GM12878 (cell line): ENCODE results near the gene NPVF. TPM values are rescaled to one million over a fixed set of nuclear protein-coding genes. Genes with fewer than 3 reads are reported as not detected.

Experiments used
- ATAC-seq: fragments of 200-7000 bp; cut with Tn5 transposase; 3 replicates; pipeline ENCODE4 v1.9.1; 2020; ENCODE audit warnings: mild to moderate bottlenecking, moderate library complexity
- BruUV-seq: library from RNA; stranded (reverse); fragments of 400-500 nt; replicated peaks from 2 replicates; lab custom pipeline; 2021; lab: Mats Ljungman, UMichigan
- CTCF ChIA-PET: fragments of 300-600 bp; sonication (Branson Sonifier 250); formaldehyde crosslinking; extraction: SDS; loops from one replicate; lab custom pipeline; 2021; ENCODE audit warnings: inconsistent platforms; lab: Yijun Ruan, JAX
- POLR2A ChIA-PET: fragments of 350-600 bp; formaldehyde crosslinking; extraction: SDS; loops from one replicate; lab custom pipeline; 2021; ENCODE audit warnings: inconsistent platforms; lab: Charles Lee
- RAD21 ChIA-PET: fragments of 300-600 bp; sonication (Branson Sonifier 250); formaldehyde crosslinking; loops from one replicate; lab custom pipeline; 2023; ENCODE audit warnings: antibody characterized with exemption; ENCODE audit not compliant: unreplicated experiment; lab: Charles Lee
- SMC1A ChIA-PET: fragments of 300-600 bp; sonication (Branson Sonifier 250); formaldehyde crosslinking; loops from one replicate; lab custom pipeline; 2023; ENCODE audit not compliant: unreplicated experiment, uncharacterized antibody; lab: Charles Lee
- DNase-seq: peaks from one replicate; pipeline ENCODE4 v3.0.0-alpha.2; 2011; ENCODE audit warnings: low read depth, low spot score
- FAIRE-seq: peaks from 3 replicates; lab custom pipeline; 2011; peaks lifted over from hg19 to GRCh38; lab: Jason Lieb, UNC
- H2AFZ ChIP-seq: 2 replicates; pipeline ENCODE4 v1.6.0; 2011; ENCODE audit warnings: low read depth, low read length, control low read depth; ENCODE audit not compliant: control insufficient read depth
- H3K27ac ChIP-seq: 2 replicates; pipeline ENCODE4 v1.5.1; 2011; ENCODE audit warnings: control low read depth; ENCODE audit not compliant: control insufficient read depth, insufficient read depth
- H3K27me3 ChIP-seq, 2 experiments: replicated peaks in 1 of 2; 2 replicates each; pipeline versions ENCODE4 v1.6.0 to v1.6.1; 2011; ENCODE audit warnings: low read length in 1 of 2; ENCODE audit not compliant: control insufficient read depth in 2 of 2, insufficient read depth in 2 of 2
- H3K36me3 ChIP-seq, 2 experiments: 2 replicates each; pipeline ENCODE4 v1.5.1; 2011; ENCODE audit warnings: low read length in 1 of 2; ENCODE audit not compliant: control insufficient read depth in 2 of 2, insufficient read depth in 2 of 2
- H3K4me1 ChIP-seq: 2 replicates; pipeline ENCODE4 v1.6.1; 2011; ENCODE audit warnings: mild to moderate bottlenecking, low read length, moderate library complexity, mixed read lengths; ENCODE audit not compliant: control insufficient read depth, insufficient read depth
- H3K4me2 ChIP-seq: 2 replicates; pipeline ENCODE4 v1.6.0; 2011; ENCODE audit warnings: control low read depth; ENCODE audit not compliant: control insufficient read depth, insufficient read depth
- H3K4me3 ChIP-seq: fragments of 200-600 bp; sonication (generic); 2 replicates; pipeline ENCODE4 v1.5.1; 2016
- H3K79me2 ChIP-seq: 2 replicates; pipeline ENCODE4 v1.6.0; 2011; ENCODE audit warnings: low read length; ENCODE audit not compliant: control insufficient read depth, insufficient read depth
- H3K9ac ChIP-seq: 2 replicates; pipeline ENCODE4 v1.8.0; 2011; ENCODE audit warnings: low read length, control low read depth, mixed read lengths; ENCODE audit not compliant: control insufficient read depth, insufficient read depth
- H3K9me3 ChIP-seq: replicated peaks from 3 replicates; pipeline ENCODE4 v1.5.1; 2011; ENCODE audit warnings: mild to moderate bottlenecking, low read length; ENCODE audit not compliant: control insufficient read depth, insufficient read depth
- H4K20me1 ChIP-seq: 2 replicates; pipeline ENCODE4 v1.6.0; 2011; ENCODE audit not compliant: control insufficient read depth, insufficient read depth
- ATF7 ChIP-seq: fragments of 450-650 bp; IDR thresholded peaks from 2 replicates; pipeline ENCODE4 v1.6.1; 2016; ENCODE audit warnings: low read depth, mild to moderate bottlenecking
- BCL11A ChIP-seq: IDR thresholded peaks from 2 replicates; pipeline ENCODE4 v1.6.1; 2011; ENCODE audit warnings: low read depth, low read length
- CBFB ChIP-seq: IDR thresholded peaks from 2 replicates; pipeline ENCODE4 v1.6.1; 2016; ENCODE audit warnings: antibody characterized with exemption, low read depth
- CBX3 ChIP-seq: fragments of 200-600 bp; sonication (generic); IDR thresholded peaks from 2 replicates; pipeline ENCODE4 v1.6.1; 2016; ENCODE audit warnings: low read depth, borderline replicate concordance
- GATAD2B ChIP-seq: fragments of 450-650 bp; conservative IDR thresholded peaks from 2 replicates; pipeline ENCODE4 v1.6.1; 2017; ENCODE audit warnings: low read depth, mild to moderate bottlenecking, moderate library complexity
- JUNB ChIP-seq: IDR thresholded peaks from 2 replicates; pipeline ENCODE4 v1.6.1; 2016; ENCODE audit warnings: antibody characterized with exemption, mild to moderate bottlenecking
- MTA2 ChIP-seq: fragments of 450-650 bp; IDR thresholded peaks from 2 replicates; pipeline ENCODE4 v1.6.1; 2016; ENCODE audit warnings: low read depth, mild to moderate bottlenecking, moderate library complexity
- MYC ChIP-seq: IDR thresholded peaks from 2 replicates; pipeline ENCODE4 v1.6.1; 2011; ENCODE audit warnings: mild to moderate bottlenecking, low read length, moderate library complexity, inconsistent platforms; ENCODE audit not compliant: insufficient read depth, insufficient replicate concordance, insufficient read length, severe bottlenecking
- RB1 ChIP-seq: fragments of 450-650 bp; formaldehyde crosslinking; IDR thresholded peaks from 2 replicates; pipeline ENCODE4 v1.6.1; 2017; ENCODE audit warnings: mild to moderate bottlenecking, borderline replicate concordance
- SMAD1 ChIP-seq: fragments of 450-650 bp; IDR thresholded peaks from 2 replicates; pipeline ENCODE4 v1.6.1; 2018; ENCODE audit warnings: mild to moderate bottlenecking, low read depth; ENCODE audit not compliant: partially characterized antibody
- SMC3 ChIP-seq: IDR thresholded peaks from 2 replicates; pipeline ENCODE4 v1.6.1; 2011; ENCODE audit warnings: low read length, improper control_type of control experiment, borderline replicate concordance
- SP1 ChIP-seq: IDR thresholded peaks from one replicate; pipeline ENCODE4 v1.6.1; 2011; ENCODE audit warnings: low read depth, low read length
- STAT1 ChIP-seq: fragments of 450-650 bp; conservative IDR thresholded peaks from 2 replicates; pipeline ENCODE4 v1.6.1; 2014; ENCODE audit warnings: antibody characterized with exemption, mild to moderate bottlenecking
- WGBS: methylation state at CpG from one replicate; pipeline ENCODE4 v1.1.6; 2016; ENCODE audit warnings: low lambda C conversion rate; ENCODE audit not compliant: insufficient replicate concordance, insufficient coverage; ENCODE audit errors: missing lambda C conversion rate; 5-methylcytosine and 5-hydroxymethylcytosine counted together
- in situ Hi-C: fragments of 300-500 bp; cut with MboI; formaldehyde crosslinking; loops from 9 replicates; pipeline ENCODE4 v1.14.3; 2018; ENCODE audit warnings: mixed read lengths
- intact Hi-C: fragments of 100-400 bp; cut with micrococcal nuclease; formaldehyde crosslinking; loops from one replicate; pipeline ENCODE4 v1.14.2; 2022; ENCODE audit not compliant: unreplicated experiment
- polyA plus RNA-seq, 11 experiments: library from polyadenylated mRNA; depleted of rRNA in 4 of 11; unstranded in 6 of 11; stranded (reverse) in 5 of 11; fragments of >200 nt; fragmentation: Nextera tagmentation in 4 of 11; fragmentation: Illumina TruSeq in 1 of 11; extraction: Ambion mirVana in 4 of 11; extraction: Trizol in 1 of 11; gene quantifications; 1 replicate in 1 of 11; 2 replicates in 10 of 11; pipeline versions ENCODE4 v1.2.1 to v1.2.3, GENCODE V29; 2011 to 2016; ENCODE audit warnings: inconsistent platforms in 2 of 11, missing spikeins in 2 of 11, low read depth in 1 of 11
- total RNA-seq, 4 experiments: library from RNA; depleted of rRNA in 3 of 4; stranded (reverse); fragments of >200 nt in 3 of 4; fragmentation: Illumina TruSeq in 1 of 4; extraction: Trizol in 1 of 4; gene quantifications; 2 replicates each; pipeline versions ENCODE4 v1.2.1 to v1.2.3, GENCODE V29; 2013 to 2021
- TF ChIP-seq, protein P1 (sequence below): fragments of 450-650 bp; IDR thresholded peaks from 2 replicates; pipeline ENCODE4 v1.6.1; 2018; ENCODE audit warnings: mild to moderate bottlenecking, low read depth, moderate library complexity; ENCODE audit not compliant: partially characterized antibody

NPVF gene
- total and polyA plus RNA-seq, 10 of the 15 experiments (the other 5 are each of a cell fraction or from before 2014, with no cell fraction given): not detected

DNA sequence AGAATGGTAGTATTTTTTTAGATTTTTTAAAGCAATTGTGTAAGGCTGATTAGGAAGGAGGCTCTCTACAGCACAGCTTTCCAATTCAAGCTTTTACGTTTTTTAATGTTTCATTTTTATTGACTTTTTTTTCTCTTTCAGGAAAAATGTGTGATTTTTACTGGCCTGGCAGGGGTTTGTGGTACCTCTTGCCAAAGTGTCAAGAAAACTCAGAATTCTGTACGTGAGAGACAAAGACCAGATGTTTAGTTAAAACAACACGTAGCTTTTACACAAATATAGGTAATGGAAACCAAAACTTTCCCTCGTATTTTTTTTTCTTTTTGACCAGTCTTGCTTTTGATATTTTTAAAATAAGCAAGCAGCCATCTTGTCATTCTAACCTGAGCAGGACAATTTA is 6.0 kb upstream of the NPVF start:
- 21% methylated on average over 4 of the region's 4 CpGs for WGBS
- Histone ChIP-seq H3K4me3 (no peak overlapping the region), H3K9me3 (no peaks in the 10 kb centered on the region), H3K27me3 (peaks cover 0 to 1% of the 10 kb centered on the region in 2 experiments; a peak in 2 of 4 replicates), H3K36me3 (no peaks in the 10 kb centered on the region), H3K79me2 (no peaks in the 10 kb centered on the region), H3K27ac (no peak overlapping the region), H4K20me1 (no peaks in the 10 kb centered on the region), H3K4me2 (no peak overlapping the region), H3K4me1 (no peaks in the 10 kb centered on the region), H3K9ac (no peak overlapping the region), H2AFZ (no peak overlapping the region)
- ATAC-seq (no peak), FAIRE-seq (no peak), DNase-seq (no peak)
- intact Hi-C loops (no loop called here), in situ Hi-C loops (no loop called here)
- CTCF ChIA-PET: interaction anchor here (2.3 kb wide), 1 partner anchor 25 kb away, joined by 6 read pairs; no protein-coding TSS in a partner anchor
- SMC1A ChIA-PET: no interaction called here
- BruUV-seq: no TSS peak
- POLR2A ChIA-PET: no interaction called here
- no peak for TF ChIP-seq BCL11A
- no peak for TF ChIP-seq MYC
- no peak for TF ChIP-seq SMAD1
- no peak for TF ChIP-seq SP1
- TF ChIP-seq CBFB: no peak
- RAD21 ChIA-PET: no interaction called here

DNA sequence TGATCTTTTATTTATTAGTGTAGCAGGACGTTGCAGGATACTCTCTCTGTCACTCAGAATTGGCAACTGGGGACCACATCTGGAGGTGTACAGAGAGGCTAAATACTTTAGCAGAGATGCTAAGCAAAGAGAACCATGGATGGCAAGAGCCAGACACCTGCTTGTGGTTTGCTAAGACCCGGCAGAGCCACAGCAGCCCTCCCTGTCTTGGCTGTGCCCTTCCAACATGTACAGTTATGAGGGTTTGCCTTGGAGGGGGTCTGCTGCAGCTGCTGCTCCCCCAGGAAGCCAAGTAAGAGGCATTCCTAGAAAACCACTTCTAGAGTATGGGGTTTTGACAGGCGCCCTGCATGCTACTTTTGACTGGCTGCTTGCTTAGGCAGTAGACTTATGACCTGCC is 5.1 kb downstream of the NPVF start:
- ATAC-seq: no peak
- Histone ChIP-seq H3K9me3 (no peaks in the 10 kb centered on the region), H3K27ac (no peak overlapping the region), H3K36me3 (no peaks in the 10 kb centered on the region), H3K79me2 (no peaks in the 10 kb centered on the region), H4K20me1 (no peaks in the 10 kb centered on the region), H2AFZ (no peak overlapping the region), H3K4me1 (no peaks in the 10 kb centered on the region), H3K27me3 (peaks cover 0 to 2% of the 10 kb centered on the region in 2 experiments; a peak in 2 of 4 replicates), H3K4me3 (no peak overlapping the region), H3K4me2 (no peak overlapping the region), H3K9ac (no peak overlapping the region)
- RAD21 ChIA-PET: no interaction called here
- CTCF ChIA-PET: no interaction called here
- WGBS: 4% methylated on average over 3 of the region's 3 CpGs
- POLR2A ChIA-PET: no interaction called here
- FAIRE-seq: no peak
- intact Hi-C loops (no loop called here), in situ Hi-C loops (no loop called here)
- no TSS peak for BruUV-seq
- SMC1A ChIA-PET: no interaction called here
- DNase-seq: no peak
- TF ChIP-seq GATAD2B (no peak), JUNB (no peak), CBX3 (no peak), RB1 (no peak), STAT1 (no peak), SMC3 (no peak), MTA2 (no peak), ATF7 (no peak)
- TF ChIP-seq, protein P1, sequence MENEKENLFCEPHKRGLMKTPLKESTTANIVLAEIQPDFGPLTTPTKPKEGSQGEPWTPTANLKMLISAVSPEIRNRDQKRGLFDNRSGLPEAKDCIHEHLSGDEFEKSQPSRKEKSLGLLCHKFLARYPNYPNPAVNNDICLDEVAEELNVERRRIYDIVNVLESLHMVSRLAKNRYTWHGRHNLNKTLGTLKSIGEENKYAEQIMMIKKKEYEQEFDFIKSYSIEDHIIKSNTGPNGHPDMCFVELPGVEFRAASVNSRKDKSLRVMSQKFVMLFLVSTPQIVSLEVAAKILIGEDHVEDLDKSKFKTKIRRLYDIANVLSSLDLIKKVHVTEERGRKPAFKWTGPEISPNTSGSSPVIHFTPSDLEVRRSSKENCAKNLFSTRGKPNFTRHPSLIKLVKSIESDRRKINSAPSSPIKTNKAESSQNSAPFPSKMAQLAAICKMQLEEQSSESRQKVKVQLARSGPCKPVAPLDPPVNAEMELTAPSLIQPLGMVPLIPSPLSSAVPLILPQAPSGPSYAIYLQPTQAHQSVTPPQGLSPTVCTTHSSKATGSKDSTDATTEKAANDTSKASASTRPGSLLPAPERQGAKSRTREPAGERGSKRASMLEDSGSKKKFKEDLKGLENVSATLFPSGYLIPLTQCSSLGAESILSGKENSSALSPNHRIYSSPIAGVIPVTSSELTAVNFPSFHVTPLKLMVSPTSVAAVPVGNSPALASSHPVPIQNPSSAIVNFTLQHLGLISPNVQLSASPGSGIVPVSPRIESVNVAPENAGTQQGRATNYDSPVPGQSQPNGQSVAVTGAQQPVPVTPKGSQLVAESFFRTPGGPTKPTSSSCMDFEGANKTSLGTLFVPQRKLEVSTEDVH: no peak
